Measurements from ENCODE around the gene LRRC47. TPM values are rescaled to one million over a fixed set of nuclear protein-coding genes. Genes with fewer than 3 reads are reported as not detected.
"Not testable (repeated sequence)": the region's sequence is repeated elsewhere in the genome, so short reads cannot be mapped to it uniquely, and the experiment has no call there.

Gene LRRC47
- total RNA-seq, 3 donors from 2014 or later: 47.0 to 53.0 (median 49.6) TPM

DNA sequence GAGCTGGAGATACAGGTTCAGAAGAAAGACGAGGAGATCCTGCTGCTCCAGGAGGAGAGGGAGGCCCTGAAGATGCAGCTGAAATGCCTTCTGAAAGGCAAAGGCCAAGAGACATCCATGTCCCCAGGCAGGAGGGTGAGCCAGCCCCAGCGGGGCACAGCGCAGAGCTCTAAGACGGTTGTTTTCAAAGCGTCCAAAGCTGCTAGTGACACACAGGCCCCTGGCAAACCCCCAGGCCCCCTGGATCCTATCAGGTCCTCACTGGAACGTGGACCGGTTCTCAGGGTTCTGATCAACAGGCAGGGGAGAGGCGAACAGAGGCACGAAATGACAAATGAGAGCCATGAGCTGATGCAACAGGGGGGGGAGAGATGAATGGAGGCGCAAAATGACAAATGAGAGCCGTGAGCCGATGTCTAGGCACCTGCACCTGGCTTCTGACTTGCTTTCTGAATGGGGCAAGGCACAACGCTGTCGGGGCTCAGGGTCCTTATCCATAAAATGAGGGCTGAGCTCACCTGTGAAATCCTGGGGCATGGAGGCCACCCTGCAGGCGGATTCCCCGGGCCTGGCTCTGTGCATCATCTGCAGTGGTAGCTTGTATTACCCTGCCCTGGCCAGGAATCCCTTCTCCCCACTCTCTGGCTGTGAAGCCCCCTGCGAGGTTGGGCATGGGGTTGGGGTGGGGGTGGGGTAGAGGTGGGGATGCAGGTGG is 34.8 kb downstream of the LRRC47 start:
- Mint-ChIP-seq H3K9me3 (peaks cover 3% of the 10 kb centered on the region), H3K4me1 (ENCODE audit: low read depth) (no peaks in the 10 kb centered on the region), H3K4me3 (no peak overlapping the region), H3K27me3 (ENCODE audit: low read depth) (peaks cover 20% of the 10 kb centered on the region), H3K36me3 (ENCODE audit: insufficient read depth) (no peaks in the 10 kb centered on the region)
- DNase-seq: no peak
- ATAC-seq: no peak

DNA sequence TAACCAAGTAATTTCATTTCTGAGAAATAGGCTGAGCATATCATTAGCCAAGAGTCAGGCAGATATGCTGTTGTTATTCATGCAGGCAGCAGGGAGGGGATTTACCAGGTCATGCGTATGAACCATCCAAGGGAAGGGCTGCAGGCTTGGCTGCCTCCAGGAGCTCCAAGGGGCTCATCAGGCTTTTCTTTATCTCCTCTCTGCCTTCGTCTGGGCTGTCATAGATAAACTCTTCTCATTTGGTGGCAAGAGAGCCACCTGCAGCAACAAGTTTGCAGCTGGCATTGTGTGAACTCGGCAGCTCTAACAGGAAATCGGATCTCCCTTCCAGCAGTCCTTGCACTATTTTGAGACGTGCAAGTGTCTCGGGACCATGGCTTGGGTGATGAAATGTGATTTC is 36.5 kb downstream of the LRRC47 start:
- Mint-ChIP-seq H3K27me3 (ENCODE audit: low read depth) (peaks cover 22% of the 10 kb centered on the region), H3K36me3 (ENCODE audit: insufficient read depth) (no peaks in the 10 kb centered on the region), H3K4me3 (no peak overlapping the region), H3K4me1 (ENCODE audit: low read depth) (no peaks in the 10 kb centered on the region), H3K9me3 (peaks cover 3% of the 10 kb centered on the region)
- ATAC-seq (no peak), DNase-seq (no peak)

DNA sequence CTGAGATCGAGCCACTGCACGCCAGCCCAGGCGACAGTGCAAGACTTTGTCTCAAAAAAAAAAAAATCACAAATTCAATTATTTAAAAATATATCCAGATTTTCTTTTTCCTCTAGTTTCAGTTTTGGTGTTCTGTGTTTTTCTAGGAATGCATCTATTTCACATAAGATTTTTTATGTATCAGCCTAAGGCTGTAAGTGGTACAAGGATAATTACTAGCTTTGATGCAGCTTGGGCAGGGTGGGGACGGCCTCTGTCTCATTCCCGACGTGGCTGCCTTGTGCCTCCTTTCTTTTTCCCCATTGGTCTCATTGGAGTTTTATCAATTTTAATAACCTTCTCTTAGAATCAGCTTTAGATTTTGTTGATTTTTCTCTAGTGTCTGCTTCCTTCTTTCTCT is 37.1 kb downstream of the LRRC47 start:
- ATAC-seq (no peak), DNase-seq (no peak)
- Mint-ChIP-seq H3K4me1 (ENCODE audit: low read depth) (no peaks in the 10 kb centered on the region), H3K9me3 (peaks cover 3% of the 10 kb centered on the region), H3K4me3 (no peak overlapping the region), H3K27me3 (ENCODE audit: low read depth) (peaks cover 22% of the 10 kb centered on the region), H3K36me3 (ENCODE audit: insufficient read depth) (no peaks in the 10 kb centered on the region)

DNA sequence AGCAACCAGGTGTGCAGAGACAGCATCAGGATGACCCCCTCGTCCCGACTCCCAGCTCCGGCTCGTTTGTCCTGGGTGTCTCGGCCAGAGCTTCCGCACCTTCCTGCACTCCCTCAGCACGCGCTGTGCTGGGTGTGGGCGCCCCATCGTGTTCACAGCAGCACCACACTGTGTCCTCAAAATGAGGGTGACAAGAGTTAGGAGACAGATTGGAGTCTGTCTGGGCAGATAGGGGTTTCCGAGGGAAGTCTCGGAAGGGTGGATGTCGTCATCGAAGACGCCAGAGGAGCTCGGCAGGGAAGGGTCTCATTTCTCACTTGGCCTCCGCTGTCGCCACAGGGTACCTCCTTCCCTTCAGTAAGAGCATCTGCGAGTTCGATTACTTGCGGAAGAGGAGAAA is 39.9 kb downstream of the LRRC47 start:
- ATAC-seq (no peak), DNase-seq (no peak)
- peaks cover 3% of the 10 kb centered on the region for H3K9me3 Mint-ChIP-seq
- peaks cover 21% of the 10 kb centered on the region for H3K27me3 Mint-ChIP-seq (ENCODE audit: low read depth)
- H3K36me3 Mint-ChIP-seq (ENCODE audit: insufficient read depth): no peaks in the 10 kb centered on the region
- no peaks in the 10 kb centered on the region for H3K4me1 Mint-ChIP-seq (ENCODE audit: low read depth)
- no peak overlapping the region for H3K4me3 Mint-ChIP-seq

DNA sequence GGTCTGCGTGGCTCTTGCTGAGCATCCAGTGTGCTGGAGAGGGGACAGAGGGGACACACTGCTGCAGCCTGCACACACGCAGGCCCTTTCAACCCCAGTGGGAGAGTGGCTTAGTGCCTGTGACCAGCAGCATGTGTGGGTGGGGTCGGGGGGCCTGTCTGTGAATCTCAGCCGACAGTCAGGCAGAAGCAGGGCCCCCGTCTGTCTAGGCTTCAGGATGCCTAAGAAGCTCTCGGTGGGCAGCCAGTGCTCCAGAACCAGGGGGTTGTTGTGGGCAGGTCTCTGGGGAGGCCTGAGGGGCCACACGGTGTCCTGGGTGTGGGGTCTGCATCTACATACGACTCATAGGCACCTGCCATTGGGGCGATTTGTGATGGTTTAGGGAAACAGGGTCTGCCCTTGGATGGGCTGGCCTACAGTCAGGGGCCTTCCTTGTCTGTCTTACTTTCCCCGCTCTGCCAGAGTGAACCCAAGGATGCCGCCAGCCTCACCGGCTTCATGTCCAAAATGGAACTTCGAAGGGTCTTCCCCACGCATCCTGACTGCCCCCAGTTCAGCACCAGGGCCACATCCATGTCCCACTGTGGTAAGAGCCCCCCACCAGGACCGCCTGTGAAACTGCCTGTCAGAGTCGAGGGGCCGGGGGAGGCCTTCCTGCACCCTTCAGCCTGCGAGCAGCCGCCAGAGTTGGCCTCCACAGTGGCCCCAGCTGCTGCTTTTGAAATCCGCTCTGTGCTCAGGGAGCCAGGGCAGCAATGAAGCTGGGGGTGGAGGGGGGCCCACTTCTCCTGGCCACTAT is 42.4 kb downstream of the LRRC47 start:
- Mint-ChIP-seq H3K27me3 (ENCODE audit: low read depth) (peaks cover 8% of the 10 kb centered on the region), H3K9me3 (no peaks in the 10 kb centered on the region), H3K36me3 (ENCODE audit: insufficient read depth) (no peaks in the 10 kb centered on the region), H3K4me1 (ENCODE audit: low read depth) (no peaks in the 10 kb centered on the region), H3K4me3 (no peak overlapping the region)
- ATAC-seq: no peak
- no peak for DNase-seq

DNA sequence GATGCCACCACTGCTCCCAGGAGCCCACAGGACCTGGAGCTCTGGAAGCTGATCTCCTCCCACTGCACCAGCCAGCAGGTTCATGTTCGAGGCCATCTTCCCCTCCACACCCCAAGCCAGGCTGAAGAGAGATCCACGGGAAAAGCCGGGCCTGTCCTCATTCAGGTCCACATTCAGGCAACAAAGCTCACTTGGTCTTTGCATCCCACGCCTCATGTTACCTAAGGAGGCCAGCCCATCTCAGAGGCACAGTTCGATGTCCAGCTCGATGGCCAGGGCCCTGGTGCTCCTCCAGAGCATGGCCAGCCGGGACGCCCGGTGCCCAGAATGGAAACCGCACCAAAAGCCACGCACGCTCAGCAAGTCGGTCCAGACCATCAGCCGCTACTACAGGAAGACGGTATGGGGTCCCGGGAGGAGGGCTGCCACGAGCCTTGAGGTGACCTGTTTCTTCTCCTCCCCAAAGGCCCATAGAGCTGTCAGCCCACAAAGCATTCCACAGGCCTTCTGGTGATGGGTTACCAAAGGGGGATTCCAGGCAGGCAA is 43.8 kb downstream of the LRRC47 start, which contains the start of gene CCDC27:
Gene CCDC27 (plus strand): TSS at position 51 of the 546 bp plus-strand sequence. CDS start 32 bp downstream, at position 83.
- Mint-ChIP-seq H3K4me3 (no peak within 1 kb of the TSS), H3K36me3 (ENCODE audit: insufficient read depth) (no peaks in the 10 kb centered on the region), H3K4me1 (ENCODE audit: low read depth) (peaks cover 10% of the 10 kb centered on the region), H3K9me3 (no peaks in the 10 kb centered on the region), H3K27me3 (ENCODE audit: low read depth) (peaks cover 6% of the 10 kb centered on the region)
- ATAC-seq (no peak), DNase-seq (no peak)

DNA sequence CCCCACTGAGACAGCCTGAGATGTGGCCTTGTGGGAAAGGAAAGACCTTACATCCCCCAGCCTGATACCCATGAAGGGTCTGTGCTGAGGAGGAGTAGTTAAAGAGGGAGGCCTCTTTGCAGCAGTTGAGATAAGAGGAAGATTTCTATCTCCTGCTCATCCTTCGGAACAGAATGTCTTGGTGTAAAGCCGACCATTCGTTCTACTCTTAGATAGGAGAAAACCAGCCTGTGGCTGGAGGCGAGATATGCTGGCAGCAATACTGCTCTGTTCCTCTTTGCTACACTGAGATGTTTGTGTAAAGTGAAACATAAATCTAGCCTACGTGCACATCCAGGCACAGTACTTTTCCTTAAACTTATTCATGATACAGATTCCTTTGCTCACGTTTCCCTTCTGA is 45.6 kb downstream of the LRRC47 start:
- ATAC-seq (no peak), DNase-seq (no peak)
- H3K27me3 Mint-ChIP-seq (ENCODE audit: low read depth): no peaks in the 10 kb centered on the region
- H3K4me1 Mint-ChIP-seq (ENCODE audit: low read depth): peaks cover 18% of the 10 kb centered on the region
- no peaks in the 10 kb centered on the region for H3K9me3 Mint-ChIP-seq
- no peaks in the 10 kb centered on the region for H3K36me3 Mint-ChIP-seq (ENCODE audit: insufficient read depth)
- no peak overlapping the region for H3K4me3 Mint-ChIP-seq

DNA sequence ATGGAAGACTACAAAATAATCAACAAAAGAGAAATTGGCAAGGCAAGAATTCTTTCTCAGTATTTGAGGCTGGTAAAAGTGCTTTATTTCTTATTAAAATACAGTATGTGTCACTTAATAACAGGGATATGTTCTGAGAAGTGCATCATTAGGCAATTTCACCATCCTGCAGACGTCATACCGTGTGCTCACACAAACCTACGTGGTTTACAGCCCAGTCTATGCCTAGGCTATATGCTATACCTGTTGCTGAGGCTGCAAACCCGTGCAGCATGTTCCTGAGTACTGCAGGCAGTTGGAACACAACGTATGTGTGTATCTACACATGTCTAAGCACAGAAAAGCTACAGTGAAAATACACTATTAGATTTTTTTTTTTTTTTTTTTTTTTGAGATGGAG is 46.8 kb downstream of the LRRC47 start:
- DNase-seq (no peak), ATAC-seq (no peak)
- no peaks in the 10 kb centered on the region for H3K36me3 Mint-ChIP-seq (ENCODE audit: insufficient read depth)
- no peak overlapping the region for H3K4me3 Mint-ChIP-seq
- H3K9me3 Mint-ChIP-seq: no peaks in the 10 kb centered on the region
- peaks cover 25% of the 10 kb centered on the region for H3K4me1 Mint-ChIP-seq (ENCODE audit: low read depth)
- no peaks in the 10 kb centered on the region for H3K27me3 Mint-ChIP-seq (ENCODE audit: low read depth)

DNA sequence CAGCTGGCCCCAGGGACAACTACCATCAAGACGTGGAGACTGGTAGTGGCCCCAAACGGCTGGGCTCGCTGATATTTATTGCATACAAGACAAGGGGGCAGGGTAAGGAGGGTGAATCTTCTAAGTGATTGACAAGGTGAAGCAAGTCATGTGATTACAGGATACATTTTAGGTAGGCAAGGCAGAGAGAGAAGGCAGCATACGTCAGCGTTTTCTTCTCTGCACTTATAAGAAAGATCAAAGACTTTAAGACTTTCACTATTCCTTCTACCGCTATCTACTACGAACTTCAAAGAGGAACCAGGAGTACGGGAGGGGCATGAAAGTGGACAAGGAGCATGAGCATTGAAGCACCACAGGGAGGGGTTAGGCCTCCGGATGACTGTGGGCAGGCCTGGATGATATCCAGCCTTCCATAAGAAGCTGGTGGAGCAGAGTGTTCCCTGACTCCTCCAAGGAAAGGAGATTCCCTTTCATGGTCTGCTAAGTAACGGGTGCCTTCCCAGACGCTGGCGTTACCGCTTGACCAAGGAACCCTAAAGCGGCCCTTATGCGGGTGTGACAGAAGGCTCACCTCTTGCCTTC is 47.9 kb downstream of the LRRC47 start:
- not testable (repeated sequence) for H3K27me3 Mint-ChIP-seq (ENCODE audit: low read depth); ATAC-seq; H3K36me3 Mint-ChIP-seq (ENCODE audit: insufficient read depth); H3K9me3 Mint-ChIP-seq; DNase-seq
- Mint-ChIP-seq H3K4me1 (ENCODE audit: low read depth) (peaks cover 25% of the 10 kb centered on the region), H3K4me3 (peak overlapping the region; percentile 29)

DNA sequence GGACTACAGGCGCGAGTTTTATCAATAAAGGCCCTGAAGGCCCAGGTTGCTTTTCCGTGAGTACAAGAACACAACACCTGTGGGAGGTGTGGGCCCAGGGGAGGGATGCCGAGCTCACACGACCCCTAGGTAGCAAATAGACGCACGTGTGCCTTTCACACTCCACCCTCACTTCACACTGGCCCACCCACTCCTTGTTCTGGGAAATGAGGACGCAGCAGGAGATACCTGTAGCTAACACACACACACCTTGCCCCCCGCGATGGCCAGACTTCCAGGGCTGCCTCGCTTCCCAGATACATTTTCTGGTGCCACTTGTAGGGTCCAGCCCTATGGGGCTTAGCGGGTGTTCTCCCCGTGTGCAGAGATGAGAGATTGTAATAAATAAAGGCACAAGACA is 48.4 kb downstream of the LRRC47 start:
- Mint-ChIP-seq H3K4me1 (ENCODE audit: low read depth) (peaks cover 25% of the 10 kb centered on the region), H3K9me3 (no peaks in the 10 kb centered on the region), H3K36me3 (ENCODE audit: insufficient read depth) (no peaks in the 10 kb centered on the region), H3K4me3 (peak overlapping the region; percentile 72), H3K27me3 (ENCODE audit: low read depth) (no peaks in the 10 kb centered on the region)
- ATAC-seq: no peak
- DNase-seq: no peak

DNA sequence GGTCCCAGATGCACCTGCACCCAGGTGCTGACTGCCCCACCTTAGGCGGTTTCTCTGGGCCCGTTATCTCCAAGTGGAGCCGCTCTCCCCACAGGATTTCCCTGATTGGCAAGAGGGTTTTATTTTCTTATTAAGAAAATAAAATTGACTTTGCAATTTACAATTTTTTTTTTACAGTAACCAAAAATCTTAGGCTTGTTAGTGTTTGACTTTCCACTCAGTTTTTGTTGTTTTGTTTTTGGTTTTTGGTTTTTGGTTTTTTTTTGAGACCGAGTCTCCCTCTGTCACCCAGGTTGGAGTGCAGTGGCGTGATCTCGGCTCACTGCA is 48.8 kb downstream of the LRRC47 start:
- no peaks in the 10 kb centered on the region for H3K9me3 Mint-ChIP-seq

DNA sequence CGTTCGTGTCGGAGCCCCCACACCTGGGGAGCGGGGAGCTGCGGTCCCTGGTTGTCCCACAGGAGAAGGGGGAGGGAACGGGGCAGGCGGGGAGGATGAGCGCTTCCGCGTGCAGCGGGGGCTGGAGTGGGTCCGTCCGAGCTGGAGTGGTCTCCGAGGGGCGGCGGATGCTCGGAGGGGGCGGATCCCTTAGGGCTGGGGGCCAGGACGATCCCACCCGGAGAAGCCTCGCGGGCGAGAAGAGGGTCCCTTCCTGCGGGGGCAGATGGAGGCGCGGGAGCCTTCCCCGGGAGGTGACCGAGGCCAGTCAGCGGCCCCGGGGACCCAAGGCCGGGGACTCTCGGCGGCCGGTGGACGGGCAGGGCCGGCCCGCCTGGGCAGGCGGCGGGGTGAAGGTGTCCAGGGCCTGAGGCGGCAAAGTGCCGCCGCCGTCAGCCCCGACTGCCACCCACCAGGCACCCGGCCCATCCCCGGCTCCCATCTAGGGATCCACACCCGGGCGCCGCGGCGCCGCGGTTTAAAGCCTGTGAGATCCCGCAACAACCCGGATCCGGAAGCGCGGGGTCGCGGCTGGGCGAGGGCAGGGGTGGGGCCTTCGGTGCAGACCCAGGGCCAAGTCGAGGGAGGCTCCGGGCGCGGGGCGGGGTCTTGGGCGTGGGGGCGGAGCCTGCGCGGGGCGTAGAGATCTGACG is 49.3 kb downstream of the LRRC47 start:
- no peaks in the 10 kb centered on the region for H3K27me3 Mint-ChIP-seq (ENCODE audit: low read depth)
- H3K4me3 Mint-ChIP-seq: peak overlapping the region; percentile 81
- H3K36me3 Mint-ChIP-seq (ENCODE audit: insufficient read depth): peaks cover under 1% of the 10 kb centered on the region

More for the DNA sequence above, 48.8 kb downstream of the LRRC47 start:
- no peaks in the 10 kb centered on the region for H3K27me3 Mint-ChIP-seq (ENCODE audit: low read depth)
- no peak for DNase-seq
- peaks cover 25% of the 10 kb centered on the region for H3K4me1 Mint-ChIP-seq (ENCODE audit: low read depth)
- peak overlapping the region; percentile 72 for H3K4me3 Mint-ChIP-seq
- no peak for ATAC-seq
- H3K36me3 Mint-ChIP-seq (ENCODE audit: insufficient read depth): no peaks in the 10 kb centered on the region

DNA sequence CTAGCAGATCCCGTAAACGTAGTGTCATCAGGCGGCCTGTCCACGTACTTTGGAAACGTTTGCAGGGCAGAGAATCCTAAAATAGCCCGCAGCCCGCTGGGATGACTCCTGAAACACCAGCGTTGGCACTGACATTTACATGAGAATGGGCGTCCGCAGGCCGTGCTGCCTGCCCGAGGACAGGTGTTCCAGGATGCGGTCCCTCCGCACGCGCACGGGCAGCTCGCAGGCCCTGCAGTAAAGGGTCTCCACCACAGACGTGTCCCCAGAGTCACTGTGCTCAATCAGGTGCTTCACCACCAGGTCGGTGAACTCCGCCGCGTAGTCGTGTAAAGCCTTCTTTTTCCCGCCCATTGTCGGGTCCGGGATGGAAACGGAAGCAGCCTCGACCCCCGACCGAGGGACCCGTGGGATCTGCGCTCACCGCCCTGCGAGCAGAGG is 49.9 kb downstream of the LRRC47 start:
- Mint-ChIP-seq H3K36me3 (ENCODE audit: insufficient read depth) (peaks cover 5% of the 10 kb centered on the region), H3K27me3 (ENCODE audit: low read depth) (no peaks in the 10 kb centered on the region), H3K4me3 (peak overlapping the region; percentile 81), H3K9me3 (no peaks in the 10 kb centered on the region), H3K4me1 (ENCODE audit: low read depth) (peaks cover 25% of the 10 kb centered on the region)
- DNase-seq: no peak
- no peak for ATAC-seq

More for the DNA sequence above, 49.3 kb downstream of the LRRC47 start:
- Mint-ChIP-seq H3K4me1 (ENCODE audit: low read depth) (peaks cover 25% of the 10 kb centered on the region), H3K9me3 (no peaks in the 10 kb centered on the region)
- DNase-seq: peak; percentile 84
- ATAC-seq: peak; percentile 99
